HG03175 (cell line): ENCODE data around the gene TTLL5.

Source experiments
- ATAC-seq: cut with Tn5 transposase; IDR thresholded peaks from one replicate; pipeline ENCODE4 v1.9.1; 2021; ENCODE audit warnings: mild to moderate bottlenecking, moderate library complexity; ENCODE audit not compliant: unreplicated experiment

The TTLL5 gene

DNA sequence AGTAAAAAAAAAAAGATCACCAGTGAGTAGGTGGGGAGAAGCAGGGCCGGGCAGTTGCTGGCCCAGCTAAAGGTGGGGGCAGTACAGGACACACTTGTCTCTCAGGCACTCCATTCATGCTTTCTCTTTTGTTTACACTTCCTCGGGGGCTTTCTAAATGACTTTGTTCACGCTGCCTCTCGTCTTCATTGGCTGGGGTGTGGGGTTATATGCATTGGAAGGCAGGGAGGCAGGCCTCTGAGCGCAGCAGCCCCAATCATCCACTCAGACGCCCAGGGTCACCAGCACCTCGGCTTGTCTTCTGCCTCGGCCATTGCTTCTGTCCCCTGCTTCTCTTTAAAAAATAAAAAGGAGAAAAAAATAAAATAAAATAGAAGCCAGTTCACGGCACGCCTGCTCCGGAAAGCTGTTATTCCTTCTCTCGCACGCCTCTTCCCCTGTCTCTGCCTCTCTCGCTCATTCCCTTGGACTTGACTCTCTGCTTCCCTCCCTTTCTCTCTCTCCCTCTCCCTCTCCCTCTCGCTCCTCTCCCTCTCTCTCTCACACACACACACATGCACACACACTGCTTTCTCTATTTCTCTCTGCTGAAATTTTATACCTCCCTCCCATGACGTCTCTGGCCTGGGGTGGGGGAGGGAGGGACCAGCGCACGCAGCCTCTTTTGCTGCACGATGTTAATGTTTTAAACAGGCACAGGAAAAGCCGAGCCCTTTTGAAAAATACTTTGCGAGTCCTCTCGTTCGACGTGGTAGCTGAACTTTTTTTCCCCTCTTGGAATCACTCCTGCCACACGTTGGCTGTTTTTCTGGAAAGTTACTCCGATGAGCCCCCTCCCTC is 320.6 kb downstream of the TTLL5 start, which contains the start of gene TGFB3:
TGFB3 (minus strand) TSS at position 570 of the 840 bp plus-strand sequence. CDS start 1,102 bp downstream, outside the sequence.
- ATAC-seq, result peak; percentile 37

GRCh38 chr14:75982266-75983018 is 321.4 kb downstream of the TTLL5 start:
- ATAC-seq, result peak; percentile 43

DNA sequence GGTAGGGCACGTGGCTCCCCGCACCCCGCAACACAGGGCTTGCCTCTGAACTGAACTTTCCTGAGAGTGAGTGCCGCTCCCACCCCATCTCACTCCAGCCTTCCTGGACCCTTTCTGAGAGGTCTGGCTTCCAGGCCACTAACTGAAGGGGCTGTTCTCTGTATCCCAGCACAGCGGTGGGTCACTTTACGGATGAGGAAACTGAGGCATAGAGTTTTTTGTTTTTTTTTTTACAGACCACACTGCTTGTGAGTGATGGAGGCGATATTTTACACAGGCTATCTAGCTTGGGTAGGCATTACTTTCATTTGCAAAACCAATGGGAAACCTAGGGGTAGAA is 321.9 kb downstream of the TTLL5 start:
- no peak for ATAC-seq

DNA sequence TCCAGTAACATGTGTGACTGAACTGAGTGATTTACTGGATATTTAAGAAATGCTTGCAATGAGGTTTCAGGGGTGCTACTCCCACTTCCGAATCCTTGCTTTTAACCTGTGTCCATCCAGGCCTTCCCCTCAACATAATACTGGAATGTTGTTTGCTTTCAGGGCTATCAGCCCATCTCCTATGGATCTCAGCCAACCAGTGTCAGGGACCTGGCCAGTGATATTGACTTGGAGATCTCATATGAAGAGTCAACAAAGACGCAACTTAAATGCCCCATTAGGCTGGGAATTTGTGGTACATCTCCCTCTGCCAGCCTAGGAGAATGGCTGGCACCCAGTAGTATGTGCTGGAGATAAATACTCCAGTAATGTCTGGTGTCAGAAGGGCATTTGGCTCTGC is 323.6 kb downstream of the TTLL5 start:
- no peak for ATAC-seq

GRCh38 chr14:75985618-75986438 is 324.8 kb downstream of the TTLL5 start, which contains the start of gene IFT43:
TSS of gene IFT43 (plus strand) at chr14:75985763. CDS start at chr14:75985787, 24 bp downstream.
- ATAC-seq, result peak; percentile 81

GRCh38 chr14:75986439-75986765 is 325.4 kb downstream of the TTLL5 start:
- no peak for ATAC-seq

DNA sequence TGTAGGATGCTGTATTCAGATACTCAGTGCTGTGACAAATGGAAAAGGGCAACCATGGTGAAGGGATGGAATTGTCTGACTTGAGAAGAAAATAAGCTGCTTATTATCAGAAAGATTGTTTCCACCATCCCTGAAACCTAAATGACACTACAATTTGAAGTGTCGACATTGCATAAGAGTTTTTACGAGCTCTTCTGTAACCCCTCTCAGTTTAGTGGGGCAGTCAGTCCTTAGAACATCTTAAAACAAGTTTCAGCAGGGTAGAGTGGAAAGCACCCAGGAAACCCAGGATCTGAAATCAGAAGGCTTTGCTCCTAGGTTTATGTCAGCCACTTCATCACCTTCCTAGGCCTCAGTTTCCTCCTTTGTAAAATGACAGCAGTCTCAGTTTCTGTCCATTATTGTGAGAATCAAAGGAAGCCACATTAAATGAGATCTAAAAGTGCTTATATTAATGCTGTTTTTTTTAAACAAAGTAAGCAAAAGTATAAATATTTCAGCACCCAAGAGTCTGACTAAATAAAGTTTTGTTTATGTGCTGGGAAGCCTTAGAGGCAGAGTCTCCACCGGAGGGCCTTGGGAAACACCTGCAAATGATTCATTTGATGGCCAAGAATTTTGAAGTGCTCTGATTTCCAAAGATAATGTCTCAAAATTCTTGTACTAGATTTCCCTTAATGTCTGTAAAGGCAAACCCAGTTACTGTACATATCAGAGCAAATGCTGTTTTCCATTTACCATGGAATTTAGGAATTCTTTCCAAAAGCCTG is 326.3 kb downstream of the TTLL5 start:
- ATAC-seq, result no peak

DNA sequence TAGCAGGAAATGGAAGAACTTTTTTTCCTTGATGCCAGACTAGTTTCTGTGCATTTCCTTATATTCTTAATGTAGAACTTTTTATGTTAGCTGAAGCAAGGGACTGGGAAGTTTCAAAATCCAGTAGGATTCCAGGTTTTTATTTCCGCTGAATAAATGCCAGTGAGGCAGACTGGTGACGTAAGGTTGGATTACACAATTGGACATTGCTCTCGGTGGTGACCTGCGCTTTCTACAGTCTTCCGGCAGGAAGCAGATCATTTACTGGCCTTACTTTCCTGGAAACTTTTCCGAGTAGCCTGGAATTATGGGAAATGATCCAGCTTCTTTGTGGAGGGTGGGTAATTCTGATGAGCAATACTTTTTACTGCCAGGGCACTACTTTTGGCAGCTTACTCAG is 328.1 kb downstream of the TTLL5 start:
- no peak for ATAC-seq

- ATAC-seq, result no peak
Measured at GRCh38 chr14:75990297-75990696, 329.3 kb downstream of the TTLL5 start.

DNA sequence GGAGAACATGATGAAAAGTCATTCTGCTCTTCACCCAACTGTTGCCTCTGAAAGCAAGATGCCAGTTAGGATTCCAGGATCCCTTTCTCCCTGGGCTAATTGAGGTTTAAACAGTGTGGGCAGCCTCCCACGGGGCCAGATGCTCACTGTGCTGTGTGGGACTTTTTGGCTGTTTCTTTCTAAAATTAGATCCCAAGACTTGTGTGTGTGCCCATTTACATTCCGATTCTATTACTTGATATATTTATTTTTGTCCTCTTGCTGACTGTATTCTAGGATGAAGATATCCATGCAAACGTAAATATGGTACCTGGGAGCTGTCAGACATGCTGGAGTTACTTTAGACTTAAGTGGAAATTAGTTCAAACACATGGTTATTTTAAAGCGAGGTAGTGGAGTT is 330.7 kb downstream of the TTLL5 start:
- ATAC-seq, result no peak

GRCh38 chr14:75993567-75994041 is 332.6 kb downstream of the TTLL5 start:
- peak; percentile 61 for ATAC-seq

- ATAC-seq, result no peak
Measured at GRCh38 chr14:75995372-75996041, 334.5 kb downstream of the TTLL5 start.

DNA sequence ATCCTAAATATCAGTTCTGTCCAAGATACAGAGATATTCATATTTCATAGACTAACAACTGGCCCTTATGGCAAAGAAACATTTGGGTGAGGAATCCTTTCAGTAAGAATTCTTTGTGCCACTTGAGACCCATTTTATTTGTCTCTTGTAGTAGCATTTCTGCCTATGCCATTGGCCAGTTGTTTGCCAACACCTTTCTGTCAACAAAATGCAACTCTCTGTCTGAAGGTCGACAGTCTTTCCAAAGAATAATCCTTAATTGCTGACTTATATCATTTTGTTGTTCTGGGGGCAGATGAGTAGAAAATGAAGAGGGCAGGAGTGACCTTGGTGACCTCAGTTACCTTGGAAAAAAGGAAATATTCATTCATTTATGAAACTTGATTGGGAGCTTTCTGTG is 335.4 kb downstream of the TTLL5 start:
- no peak for ATAC-seq

- no peak for ATAC-seq
Measured at GRCh38 chr14:75999511-76000190, 338.6 kb downstream of the TTLL5 start.

GRCh38 chr14:76002383-76002782 is 341.3 kb downstream of the TTLL5 start:
- ATAC-seq, result no peak
